Heart left ventricle (tissue), 13 donors: ENCODE data around the gene GDPD3.

Experiments
- CTCF ChIP-seq, 12 donors: fragments of 200-600 bp; sonication (generic) in 4 of 12; IDR thresholded peaks; one replicate each; pipeline versions ENCODE4 v1.5.0 to v1.8.0; 2018 to 2022; ENCODE audit warnings: antibody characterized with exemption in 12 of 12, mild to moderate bottlenecking in 5 of 12
- POLR2A ChIP-seq, 2 donors: fragments of 450-650 bp; IDR thresholded peaks; one replicate each; pipeline ENCODE4 v1.6.1; 2017; ENCODE audit warnings: antibody characterized with exemption in 2 of 2, mild to moderate bottlenecking in 2 of 2, moderate library complexity in 2 of 2
- donor health status: ischemic (EF 13 %, LVEDD 7.1; RV severe dilation, severe dysfunction).
- donor health status: DM: no; HTN: yes; CAD: no.
- donor health status: DM: no; HTN: no; CAD: no.
- donor health status: ischemic (EF 25% LVEDD 6.9; RV normal size, moderate dysfunction).
- donor health status: ischemic (EF 25% LVEDD 5.7; RV mildly dilated, moderate dysfunction).
- donor health status: ischemic (EF 35%, LVEDD 5.7; RV mildly dilated, moderate dysfunction).
- donor health status: nonischemic (EF 11% LVEDD 7.7; RV severe dilation, severe dysfunction).
- donor health status: DM: yes; HTN: yes; CAD: no.
- donor health status: PGD.
- donor health status: ischemic (EF 29% LVEDD 5.4; RV normal size, mild dysfunction).
- donor health status: nonischemic (EF 23%, LVEDD 6.1; RV moderate dilation, normal function).

- TF ChIP-seq CTCF (IDR thresholded peaks at IDR 0.05), result no peak
- TF ChIP-seq POLR2A (IDR thresholded peaks at IDR 0.05), result no peak
Measured at GRCh38 chr16:30149250-30149930, 36.1 kb upstream of the GDPD3 start.
